Cardiac muscle cell (in vitro differentiated cells and primary cell): ENCODE results near the gene MCCC1. TPM values are rescaled to one million over a fixed set of nuclear protein-coding genes. Genes with fewer than 3 reads are reported as not detected.
"Not testable (repeated sequence)": the region's sequence is repeated elsewhere in the genome, so short reads cannot be mapped to it uniquely, and the experiment has no call there.

ENCODE experiments used
- DNase-seq, 2 donors: peaks; one replicate each; pipeline versions ENCODE4 v3.0.0 to v3.0.0-alpha.2; 2010 to 2017; ENCODE audit warnings: low read depth in 1 of 2, low spot score in 1 of 2
- H3K27ac ChIP-seq: fragments of 200-600 bp; sonication (generic); 2 replicates; pipeline ENCODE4 v1.5.1; 2016
- H3K27me3 ChIP-seq: fragments of 200-600 bp; sonication (generic); 2 replicates; pipeline ENCODE4 v1.6.0; 2016; ENCODE audit warnings: control low read depth
- H3K36me3 ChIP-seq: fragments of 200-600 bp; sonication (generic); 2 replicates; pipeline ENCODE4 v1.5.1; 2016; ENCODE audit warnings: control low read depth
- H3K4me1 ChIP-seq: fragments of 200-600 bp; sonication (generic); 2 replicates; pipeline ENCODE4 v1.8.1; 2017; ENCODE audit warnings: low read depth, mild to moderate bottlenecking, mixed run types
- H3K4me3 ChIP-seq: fragments of 200-600 bp; sonication (generic); 2 replicates; pipeline ENCODE4 v1.5.1; 2016; ENCODE audit warnings: mild to moderate bottlenecking
- H3K9me3 ChIP-seq: fragments of 200-600 bp; sonication (generic); 2 replicates; pipeline ENCODE4 v1.5.1; 2017; ENCODE audit warnings: low read depth, mild to moderate bottlenecking, control low read depth
- CTCF ChIP-seq: IDR thresholded peaks from 2 replicates; pipeline ENCODE4 v1.5.1; 2012; ENCODE audit warnings: low read depth, mild to moderate bottlenecking, low read length
- polyA plus RNA-seq: library from polyadenylated mRNA; unstranded; fragments of >200 nt; fragmentation: Nextera tagmentation; extraction: Ambion mirVana; gene quantifications from 2 replicates; pipeline ENCODE4 v1.2.1, GENCODE V29; 2016
- total RNA-seq: library from RNA; depleted of rRNA; stranded (reverse); fragments of >200 nt; gene quantifications from 2 replicates; pipeline ENCODE4 v1.2.3, GENCODE V29; 2016

Gene MCCC1
- total and polyA plus RNA-seq, 2 experiments from 2014 or later: 33.2 to 40.5 TPM

DNA sequence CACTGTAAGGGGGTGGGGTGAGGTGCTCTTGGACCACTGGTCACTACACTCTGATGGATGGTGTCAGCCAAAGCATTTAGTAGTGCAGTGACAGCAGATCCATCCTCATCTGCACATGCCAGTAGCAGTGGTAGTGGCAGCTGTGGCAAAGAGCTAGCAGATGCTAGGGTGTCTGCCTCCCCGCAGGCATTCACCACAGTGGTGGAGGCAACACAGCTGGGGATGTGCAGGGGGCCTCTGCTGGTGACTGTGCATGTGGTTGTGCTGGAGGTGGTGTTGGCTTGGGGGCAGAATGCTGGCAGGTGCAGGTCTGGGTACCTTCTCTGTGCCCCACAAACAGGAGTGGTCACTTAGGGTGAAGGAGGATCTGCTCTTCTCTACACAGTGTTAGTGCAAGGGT lies 99.5 kb downstream of the MCCC1 start:
- no peak for TF ChIP-seq CTCF
- no peak overlapping the region for H3K27ac ChIP-seq
- no peak overlapping the region for H3K4me3 ChIP-seq
- no peaks in the 10 kb centered on the region for H3K9me3 ChIP-seq
- no peaks in the 10 kb centered on the region for H3K27me3 ChIP-seq
- no peaks in the 10 kb centered on the region for H3K4me1 ChIP-seq
- no peaks in the 10 kb centered on the region for H3K36me3 ChIP-seq
- no peak for DNase-seq

DNA sequence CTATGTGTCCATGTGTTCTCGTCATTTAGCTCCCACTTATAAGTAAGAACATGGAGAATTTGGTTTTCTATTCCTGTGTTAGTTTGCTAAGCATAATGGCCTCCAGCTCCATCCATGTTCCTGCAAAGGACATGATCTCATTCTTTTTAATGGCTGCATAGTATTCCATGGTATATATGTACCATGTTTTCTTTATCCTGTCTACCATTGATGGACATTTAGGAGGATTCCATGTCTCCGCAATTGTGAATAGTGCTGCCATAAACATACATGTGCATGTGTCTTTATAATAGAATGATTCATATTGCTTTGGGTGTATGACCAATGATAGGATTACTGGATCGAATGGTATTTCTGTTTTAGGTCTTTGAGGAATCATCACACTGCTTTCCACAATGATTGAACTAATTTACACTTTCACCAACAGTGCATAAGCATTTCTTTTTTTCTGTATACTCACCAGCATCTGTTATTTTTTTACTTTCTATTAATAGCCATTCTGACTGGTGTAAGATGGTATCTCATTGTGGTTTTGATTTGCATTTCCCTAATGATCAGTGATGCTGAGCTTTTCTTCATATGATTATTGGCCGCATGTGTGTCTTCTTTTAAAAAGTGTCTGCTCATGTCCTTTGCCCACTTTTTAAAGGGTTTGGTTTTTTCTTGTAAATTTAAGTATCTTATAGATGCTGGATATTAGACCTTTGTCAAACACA lies 105.7 kb downstream of the MCCC1 start:
- H3K4me3 ChIP-seq, H3K27ac ChIP-seq, H3K36me3 ChIP-seq, H3K27me3 ChIP-seq, H3K9me3 ChIP-seq, DNase-seq, H3K4me1 ChIP-seq: not testable (repeated sequence)

DNA sequence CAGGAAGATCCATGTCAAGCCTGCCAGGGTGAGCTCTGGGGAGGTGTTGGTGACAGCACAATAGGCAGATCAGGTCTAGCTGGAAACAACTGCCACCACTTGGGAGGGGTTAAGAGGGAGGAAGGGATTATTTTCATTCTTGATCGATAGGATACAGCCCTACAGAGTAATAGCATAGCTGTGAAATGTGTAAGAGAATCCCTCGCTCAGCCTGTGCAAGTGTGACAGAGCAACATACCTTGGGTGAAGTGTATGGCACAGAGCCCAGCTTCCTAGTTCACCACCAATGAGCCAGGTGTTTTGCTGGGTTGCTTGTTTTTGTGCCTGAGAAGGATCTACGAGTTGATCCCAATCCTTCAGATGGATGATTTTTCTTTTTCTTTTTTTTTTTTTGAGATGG lies 109.7 kb downstream of the MCCC1 start:
- Histone ChIP-seq H3K27ac (no peak overlapping the region), H3K4me3 (no peak overlapping the region), H3K27me3 (no peaks in the 10 kb centered on the region), H3K4me1 (no peaks in the 10 kb centered on the region), H3K36me3 (no peaks in the 10 kb centered on the region), H3K9me3 (no peaks in the 10 kb centered on the region)
- TF ChIP-seq CTCF: no peak
- no peak for DNase-seq

DNA sequence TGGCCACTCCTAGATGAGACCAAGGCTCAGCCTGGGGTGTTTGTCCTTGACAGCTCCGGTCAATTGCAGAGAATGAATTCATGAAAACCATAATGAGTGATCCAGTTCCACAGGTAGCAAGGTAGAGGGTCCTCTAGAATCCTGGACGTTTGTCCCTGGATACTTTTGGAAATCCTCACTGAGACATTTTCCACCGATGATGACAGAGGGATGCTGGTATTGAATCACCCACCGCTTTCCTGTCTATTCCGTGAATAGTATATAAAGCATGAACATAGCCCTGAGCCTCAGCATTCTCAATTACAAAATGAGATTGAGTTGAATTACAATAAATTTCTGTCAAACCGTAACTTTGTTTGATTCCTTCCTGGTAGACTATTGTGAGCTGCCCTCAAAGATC lies 113.3 kb downstream of the MCCC1 start:
- DNase-seq: no peak
- no peak overlapping the region for H3K27ac ChIP-seq
- H3K27me3 ChIP-seq: no peaks in the 10 kb centered on the region
- no peaks in the 10 kb centered on the region for H3K4me1 ChIP-seq
- H3K4me3 ChIP-seq: no peak overlapping the region
- H3K9me3 ChIP-seq: no peaks in the 10 kb centered on the region
- no peak for TF ChIP-seq CTCF
- no peaks in the 10 kb centered on the region for H3K36me3 ChIP-seq

DNA sequence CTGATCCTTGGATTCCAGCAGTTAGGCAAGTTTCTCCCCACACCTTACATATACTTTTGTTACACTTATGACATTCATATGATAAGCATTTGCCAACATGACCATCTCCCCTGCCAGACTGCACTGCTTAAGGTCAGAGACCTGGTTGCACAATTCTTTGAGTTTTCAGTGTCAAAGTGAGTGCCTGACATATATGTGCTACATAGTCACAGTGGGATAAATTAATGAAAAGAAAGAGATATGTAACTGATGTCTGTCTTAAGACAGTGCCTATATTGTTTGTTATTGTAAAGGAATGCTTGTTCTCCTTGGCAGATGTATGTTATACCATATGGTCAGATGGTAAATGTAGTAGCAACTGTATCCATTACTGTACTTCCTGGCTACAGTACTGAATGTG lies 115.4 kb downstream of the MCCC1 start:
- Histone ChIP-seq H3K36me3 (no peaks in the 10 kb centered on the region), H3K9me3 (no peaks in the 10 kb centered on the region), H3K4me3 (no peak overlapping the region), H3K27ac (no peak overlapping the region), H3K4me1 (peaks cover 3% of the 10 kb centered on the region), H3K27me3 (no peaks in the 10 kb centered on the region)
- peak in 1 of 2 donors; percentile 61 for DNase-seq
- no peak for TF ChIP-seq CTCF

DNA sequence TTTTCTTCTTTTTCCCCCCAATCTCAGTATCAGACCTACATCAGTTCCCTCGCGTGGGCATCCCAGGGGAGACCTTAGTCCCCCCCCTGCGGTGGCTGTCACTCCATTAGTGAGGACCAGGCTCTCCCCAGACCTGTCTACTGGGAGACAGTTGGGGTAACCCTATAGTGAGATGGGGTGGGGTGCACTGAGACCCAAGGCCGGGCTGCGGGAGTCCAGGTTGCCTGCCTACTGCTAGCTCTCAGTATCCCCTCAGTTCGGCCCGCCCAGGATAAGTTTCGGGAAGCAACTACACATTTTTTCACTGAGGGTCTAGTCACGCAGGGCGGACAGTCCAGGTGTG lies 118.3 kb downstream of the MCCC1 start:
- Histone ChIP-seq H3K4me3 (peak overlapping the region; percentile 100), H3K27ac (no peak overlapping the region), H3K36me3 (no peaks in the 10 kb centered on the region), H3K9me3 (no peaks in the 10 kb centered on the region), H3K4me1 (peaks cover 12% of the 10 kb centered on the region), H3K27me3 (no peaks in the 10 kb centered on the region)
- DNase-seq: no peak
- TF ChIP-seq CTCF: no peak
